Measurements from ENCODE around the gene SHISA8.

The SHISA8 gene

GRCh38 chr22:41939981-41940831 lies 25.3 kb upstream of the SHISA8 start:
- no peak for DNase-seq (ENCODE audit: extremely low read depth, low read depth)
- no peak for TF ChIP-seq CTCF (IDR thresholded peaks at IDR 0.05; ENCODE audit: low read depth, low read length)

- no peak for TF ChIP-seq CTCF (IDR thresholded peaks at IDR 0.05; ENCODE audit: low read depth, low read length)
- DNase-seq (ENCODE audit: extremely low read depth, low read depth) = no peak
Observed at GRCh38 chr22:41936894-41937169, 22.0 kb upstream of the SHISA8 start.

GRCh38 chr22:41935509-41935908 lies 20.6 kb upstream of the SHISA8 start:
- TF ChIP-seq CTCF (IDR thresholded peaks at IDR 0.05; ENCODE audit: low read depth, low read length) = no peak
- DNase-seq (ENCODE audit: extremely low read depth, low read depth) = no peak

- DNase-seq (ENCODE audit: extremely low read depth, low read depth) = no peak
- TF ChIP-seq CTCF (IDR thresholded peaks at IDR 0.05; ENCODE audit: low read depth, low read length) = no peak
Observed at GRCh38 chr22:41935015-41935351, 20.1 kb upstream of the SHISA8 start.

GRCh38 chr22:41934284-41935014 lies 19.6 kb upstream of the SHISA8 start:
- DNase-seq (ENCODE audit: extremely low read depth, low read depth) = no peak
- TF ChIP-seq CTCF (IDR thresholded peaks at IDR 0.05; ENCODE audit: low read depth, low read length) = no peak

GRCh38 chr22:41933411-41934177 lies 18.7 kb upstream of the SHISA8 start:
- no peak for TF ChIP-seq CTCF (IDR thresholded peaks at IDR 0.05; ENCODE audit: low read depth, low read length)
- no peak for DNase-seq (ENCODE audit: extremely low read depth, low read depth)

GRCh38 chr22:41932353-41932752 lies 17.5 kb upstream of the SHISA8 start:
- TF ChIP-seq CTCF (IDR thresholded peaks at IDR 0.05; ENCODE audit: low read depth, low read length) = no peak
- DNase-seq (ENCODE audit: extremely low read depth, low read depth) = no peak
